Pons (tissue), 1 donor: Measurements from ENCODE around the gene ATG9A.
"Not testable (repeated sequence)": the region's sequence is repeated elsewhere in the genome, so short reads cannot be mapped to it uniquely, and the experiment has no call there.

Source experiments
- DNase-seq: peaks from one replicate; pipeline ENCODE4 v3.0.0-alpha.2; 2016; ENCODE audit warnings: low spot score

The ATG9A gene, protein sequence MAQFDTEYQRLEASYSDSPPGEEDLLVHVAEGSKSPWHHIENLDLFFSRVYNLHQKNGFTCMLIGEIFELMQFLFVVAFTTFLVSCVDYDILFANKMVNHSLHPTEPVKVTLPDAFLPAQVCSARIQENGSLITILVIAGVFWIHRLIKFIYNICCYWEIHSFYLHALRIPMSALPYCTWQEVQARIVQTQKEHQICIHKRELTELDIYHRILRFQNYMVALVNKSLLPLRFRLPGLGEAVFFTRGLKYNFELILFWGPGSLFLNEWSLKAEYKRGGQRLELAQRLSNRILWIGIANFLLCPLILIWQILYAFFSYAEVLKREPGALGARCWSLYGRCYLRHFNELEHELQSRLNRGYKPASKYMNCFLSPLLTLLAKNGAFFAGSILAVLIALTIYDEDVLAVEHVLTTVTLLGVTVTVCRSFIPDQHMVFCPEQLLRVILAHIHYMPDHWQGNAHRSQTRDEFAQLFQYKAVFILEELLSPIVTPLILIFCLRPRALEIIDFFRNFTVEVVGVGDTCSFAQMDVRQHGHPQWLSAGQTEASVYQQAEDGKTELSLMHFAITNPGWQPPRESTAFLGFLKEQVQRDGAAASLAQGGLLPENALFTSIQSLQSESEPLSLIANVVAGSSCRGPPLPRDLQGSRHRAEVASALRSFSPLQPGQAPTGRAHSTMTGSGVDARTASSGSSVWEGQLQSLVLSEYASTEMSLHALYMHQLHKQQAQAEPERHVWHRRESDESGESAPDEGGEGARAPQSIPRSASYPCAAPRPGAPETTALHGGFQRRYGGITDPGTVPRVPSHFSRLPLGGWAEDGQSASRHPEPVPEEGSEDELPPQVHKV

GRCh38 chr2:219229305-219230058 lies at the start of gene ATG9A, which contains the start of gene ANKZF1:
Gene ATG9A (minus strand): TSS chr2:219229636. CDS start chr2:219228024, 1,612 bp downstream.
Gene ANKZF1 (plus strand): TSS chr2:219229806. CDS start chr2:219230258, 452 bp downstream.
- DNase-seq = peak; percentile 99

- DNase-seq = no peak
These were observed 49.3 kb upstream of the ATG9A start for GRCh38 chr2:219278655-219279150.

GRCh38 chr2:219277703-219278654 lies 48.5 kb upstream of the ATG9A start:
- peak; percentile 84 for DNase-seq

DNA sequence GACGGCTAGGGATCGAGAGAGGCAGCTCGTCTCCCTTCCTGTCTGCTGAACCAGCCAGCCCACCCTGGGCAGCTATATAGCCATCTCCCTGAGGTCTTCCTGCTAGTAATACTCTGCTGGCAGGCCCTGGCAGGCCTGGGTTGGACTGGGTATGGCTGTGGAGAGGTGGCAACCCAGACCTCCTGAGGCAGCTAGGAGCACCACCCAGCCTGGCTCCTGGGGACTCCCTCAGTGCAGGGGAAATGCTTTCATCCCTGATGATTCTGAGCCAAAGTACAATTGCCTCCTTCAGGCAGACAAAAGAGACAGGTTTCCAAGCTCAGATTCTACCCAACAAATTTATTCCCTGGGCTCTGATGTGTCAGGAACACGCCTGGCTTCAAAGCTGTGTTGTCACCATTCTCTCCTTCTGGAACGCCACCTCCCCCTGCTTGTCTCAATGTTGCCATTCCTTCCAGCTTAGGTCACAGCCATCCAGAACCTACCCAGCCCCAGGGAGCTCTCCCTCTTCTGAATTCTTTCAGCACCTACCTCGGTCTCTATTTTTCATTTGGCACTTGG lies 45.0 kb upstream of the ATG9A start:
- no peak for DNase-seq

- no peak for DNase-seq
These were observed 44.5 kb upstream of the ATG9A start for GRCh38 chr2:219273937-219274336.

DNA sequence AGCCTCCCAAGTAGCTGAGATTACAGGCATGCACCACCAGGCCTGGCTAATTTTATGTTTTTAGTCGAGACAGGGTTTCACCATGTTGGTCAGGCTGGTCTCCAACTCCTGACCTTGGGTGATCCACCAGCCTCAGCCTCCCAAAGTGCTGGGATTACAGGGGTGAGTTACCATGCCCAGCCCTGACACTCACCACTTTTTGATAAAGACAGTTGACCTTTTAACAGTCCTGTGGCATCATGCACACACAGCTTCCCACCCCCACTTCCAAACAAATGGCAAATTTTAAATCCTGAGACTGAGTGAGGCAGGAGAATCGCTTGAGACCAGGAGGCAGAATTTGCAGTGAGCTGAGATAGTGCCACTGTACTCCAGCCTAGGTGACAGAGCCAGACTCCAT lies 43.6 kb upstream of the ATG9A start:
- DNase-seq = no peak

DNA sequence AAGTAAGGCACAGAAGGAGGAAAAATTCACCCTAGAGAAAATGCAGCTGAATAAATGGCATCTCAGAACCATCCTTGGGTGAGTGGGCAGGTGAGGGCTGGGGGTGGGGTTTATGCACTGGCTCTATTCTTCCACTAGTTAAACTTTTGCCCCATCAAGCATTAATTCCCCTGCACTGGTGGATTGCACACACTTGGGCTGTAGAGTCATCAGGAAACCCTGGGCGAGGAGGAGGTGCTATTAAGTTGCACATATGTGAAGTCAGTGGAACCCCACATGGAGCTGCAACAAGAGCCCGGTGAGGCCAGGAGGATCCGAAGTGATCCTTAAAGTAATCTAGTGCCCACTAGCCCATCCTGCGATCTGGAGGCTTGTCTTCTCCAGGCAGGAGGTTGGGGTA lies 42.9 kb upstream of the ATG9A start:
- no peak for DNase-seq

- DNase-seq = no peak
These were observed 41.6 kb upstream of the ATG9A start for GRCh38 chr2:219271021-219271420.

GRCh38 chr2:219270055-219270372 lies 40.6 kb upstream of the ATG9A start:
- DNase-seq = no peak

GRCh38 chr2:219269362-219270054 lies 40.1 kb upstream of the ATG9A start:
- DNase-seq = no peak

- no peak for DNase-seq
These were observed 38.9 kb upstream of the ATG9A start for GRCh38 chr2:219268294-219268693.

GRCh38 chr2:219266886-219267285 lies 37.5 kb upstream of the ATG9A start:
- no peak for DNase-seq

GRCh38 chr2:219266232-219266631 lies 36.8 kb upstream of the ATG9A start:
- DNase-seq = no peak

DNA sequence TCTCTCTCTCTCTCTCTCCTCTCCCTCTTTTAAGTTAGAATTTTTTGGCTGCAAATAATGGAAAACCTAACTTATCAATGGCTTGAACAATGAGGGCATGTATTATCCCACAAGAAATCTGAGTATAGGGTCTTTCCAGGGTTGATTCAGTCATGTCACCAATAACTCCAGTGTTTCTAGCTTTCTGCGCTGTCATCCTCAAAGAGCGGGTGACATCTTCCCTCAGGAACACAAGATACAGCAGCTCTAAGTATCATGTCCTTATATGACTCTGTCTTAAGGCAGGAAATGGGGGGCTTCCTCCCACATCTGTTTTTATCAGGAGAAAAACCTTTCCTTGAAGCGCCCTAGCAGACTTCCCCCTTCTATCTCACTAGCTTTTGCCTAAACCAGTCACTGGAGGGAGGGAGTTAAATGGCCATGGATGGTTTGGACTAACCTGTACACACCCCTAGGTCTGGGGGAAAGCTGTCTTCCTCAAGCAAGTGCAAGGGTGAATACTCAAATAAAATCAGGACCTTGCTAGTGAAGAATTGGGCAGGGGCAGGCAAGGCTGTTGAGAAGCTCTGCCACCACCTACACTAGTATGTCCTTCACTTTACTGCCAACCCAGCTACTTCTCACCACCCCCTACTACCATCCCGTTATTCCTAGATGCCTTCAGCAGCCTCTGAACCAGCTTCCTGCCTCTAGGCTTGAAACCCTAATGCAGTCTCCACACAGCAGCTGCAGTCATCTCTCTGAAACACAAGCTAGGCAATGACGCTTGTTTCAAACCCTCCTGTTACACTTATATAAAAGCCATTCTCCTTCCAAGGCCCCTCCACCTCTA lies 31.8 kb upstream of the ATG9A start:
- DNase-seq = no peak

DNA sequence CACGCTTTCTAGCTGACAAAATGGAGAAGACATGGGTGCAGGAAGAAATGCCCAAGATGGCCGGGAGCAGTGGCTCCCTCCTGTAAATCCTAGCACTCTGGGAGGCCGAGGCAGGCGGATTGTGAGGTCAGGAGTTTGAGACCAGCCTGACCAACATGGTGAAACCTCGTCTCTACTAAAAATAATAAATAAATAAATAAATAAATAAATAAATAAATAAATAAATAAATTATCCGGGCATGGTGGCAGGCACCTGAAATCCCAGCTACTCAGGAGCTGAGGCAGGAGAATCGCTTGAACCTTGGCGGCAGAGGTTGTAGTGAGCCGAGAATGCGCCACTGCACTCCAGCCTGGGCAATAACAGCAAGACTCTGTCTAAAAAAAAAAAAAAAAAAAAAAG lies 29.5 kb upstream of the ATG9A start:
- not testable (repeated sequence) for DNase-seq

GRCh38 chr2:219254590-219255201 lies 25.3 kb upstream of the ATG9A start:
- DNase-seq = no peak

DNA sequence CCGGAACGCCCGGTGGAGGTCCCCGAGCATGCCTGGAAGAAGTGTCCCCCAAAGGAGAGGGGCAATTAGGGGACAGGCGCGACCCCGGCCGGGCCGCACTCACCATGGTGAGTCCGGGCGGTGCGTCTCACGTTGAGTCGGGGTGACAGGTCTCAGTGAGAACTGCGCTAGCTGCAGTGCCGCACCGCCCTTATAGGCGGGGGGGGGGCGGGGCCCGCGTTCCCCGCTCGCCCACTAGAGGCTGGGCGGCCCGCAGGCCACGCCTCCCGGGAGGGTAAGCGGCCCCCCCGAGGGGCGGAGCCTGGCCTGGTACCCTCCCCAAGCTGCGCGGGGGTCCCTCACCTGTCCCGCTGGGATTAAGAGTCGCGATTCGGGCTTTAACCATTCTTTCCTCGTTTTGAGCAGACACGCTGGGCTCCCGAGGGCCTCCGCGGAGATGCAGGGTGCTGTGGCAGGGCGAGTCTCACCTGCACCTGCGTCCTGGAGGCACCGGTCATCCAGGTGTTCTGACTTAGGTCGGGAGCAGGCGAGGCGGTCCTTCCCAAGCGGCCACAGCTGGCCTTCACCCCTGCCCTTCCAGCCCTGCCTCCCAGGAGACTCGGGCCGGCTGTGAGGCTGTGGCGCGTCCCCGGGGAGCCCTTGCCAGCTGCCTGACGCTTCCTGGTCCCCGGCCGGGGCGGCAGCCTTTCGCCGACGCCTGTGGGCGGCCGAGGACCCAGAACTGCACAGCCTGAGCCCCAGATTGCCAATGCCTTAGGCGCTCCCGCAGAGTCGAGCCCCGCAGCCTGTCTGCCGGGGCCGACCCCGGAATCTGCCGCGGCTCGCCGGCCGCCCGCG lies 24.5 kb upstream of the ATG9A start, which contains the start of gene TUBA4A:
Gene TUBA4A (minus strand): TSS at position 166 of the 837 bp plus-strand sequence. CDS start 60 bp downstream, at position 106.
- DNase-seq = peak; percentile 81
